Mucosa of descending colon (tissue), 3 donors: ENCODE measurements around the gene SAMD4A. TPM values are rescaled to one million over a fixed set of nuclear protein-coding genes. Genes with fewer than 3 reads are reported as not detected.

Experiments used
- ATAC-seq: fragments of 200-7000 bp; cut with Tn5 transposase; one replicate; pipeline ENCODE4 v1.9.1; 2020; ENCODE audit warnings: mild to moderate bottlenecking, moderate library complexity
- DNase-seq, 3 donors: peaks; one replicate each; pipeline ENCODE4 v3.0.0-alpha.2; 2020
- H3K36me3 ChIP-seq: fragments of 200-600 bp; one replicate; pipeline ENCODE4 v1.8.0; 2021; ENCODE audit warnings: low read depth, mild to moderate bottlenecking
- H3K4me1 ChIP-seq: fragments of 200-600 bp; one replicate; pipeline ENCODE4 v1.8.0; 2021; ENCODE audit warnings: low read depth, mild to moderate bottlenecking
- H3K4me3 ChIP-seq: fragments of 200-600 bp; one replicate; pipeline ENCODE4 v1.8.0; 2021; ENCODE audit warnings: mild to moderate bottlenecking
- H3K9me3 ChIP-seq: fragments of 200-600 bp; one replicate; pipeline ENCODE4 v1.8.0; 2021; ENCODE audit warnings: mild to moderate bottlenecking
- intact Hi-C, 2 donors: fragments of 100-400 bp; cut with DNase I in 1 of 2; cut with micrococcal nuclease in 1 of 2; formaldehyde crosslinking; loops; one replicate each; pipeline versions ENCODE4 v1.11.0 to v1.11.1; 2022; cut with DNase I, micrococcal nuclease
- total RNA-seq, 3 donors: library from RNA; stranded (reverse); fragmentation: NEBNext Ultra II Directional in 2 of 3; extraction: Animal tissue kit (Norgen Biotek cat#: 25700) in 2 of 3; gene quantifications; one replicate each; pipeline versions ENCODE4 v1.2.1 to v1.2.4, GENCODE V29; 2021 to 2023
- TF ChIP-seq, protein P1 (sequence below): fragments of 200-600 bp; IDR thresholded peaks from one replicate; pipeline ENCODE4 v1.8.0; 2022; ENCODE audit warnings: antibody characterized with exemption, mild to moderate bottlenecking
- donor health status: DM: no; HTN: no; CAD: no; lungs with moderate emphysema.
- donor health status: DM: no; HTN: no; CAD: no.
- donor health status: DM: no; HTN: yes; CAD: no.

The SAMD4A gene
- total RNA-seq, 3 donors from 2014 or later, result 14.7 to 82.1 (median 16.5) TPM

DNA sequence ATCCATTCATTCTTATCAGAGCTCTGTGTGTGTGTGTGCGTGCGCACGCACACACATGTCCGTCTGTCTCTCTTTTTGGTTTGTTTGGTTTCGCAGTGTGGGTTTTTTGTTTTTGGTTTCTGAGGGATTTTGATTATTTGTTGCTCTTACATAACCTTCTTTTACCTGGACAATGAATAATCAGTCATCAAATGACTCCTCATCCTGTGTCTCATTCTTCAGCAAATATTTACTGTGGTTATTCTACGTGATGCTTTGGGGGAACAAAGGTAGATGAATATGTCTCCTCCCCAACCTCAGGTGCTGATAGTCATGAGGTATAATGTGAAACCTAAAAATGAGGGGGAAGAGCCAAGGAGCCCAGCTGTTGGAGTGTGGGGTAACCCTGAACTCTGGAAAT, 92.4 kb downstream of the SAMD4A start:
- TF ChIP-seq, protein P1, sequence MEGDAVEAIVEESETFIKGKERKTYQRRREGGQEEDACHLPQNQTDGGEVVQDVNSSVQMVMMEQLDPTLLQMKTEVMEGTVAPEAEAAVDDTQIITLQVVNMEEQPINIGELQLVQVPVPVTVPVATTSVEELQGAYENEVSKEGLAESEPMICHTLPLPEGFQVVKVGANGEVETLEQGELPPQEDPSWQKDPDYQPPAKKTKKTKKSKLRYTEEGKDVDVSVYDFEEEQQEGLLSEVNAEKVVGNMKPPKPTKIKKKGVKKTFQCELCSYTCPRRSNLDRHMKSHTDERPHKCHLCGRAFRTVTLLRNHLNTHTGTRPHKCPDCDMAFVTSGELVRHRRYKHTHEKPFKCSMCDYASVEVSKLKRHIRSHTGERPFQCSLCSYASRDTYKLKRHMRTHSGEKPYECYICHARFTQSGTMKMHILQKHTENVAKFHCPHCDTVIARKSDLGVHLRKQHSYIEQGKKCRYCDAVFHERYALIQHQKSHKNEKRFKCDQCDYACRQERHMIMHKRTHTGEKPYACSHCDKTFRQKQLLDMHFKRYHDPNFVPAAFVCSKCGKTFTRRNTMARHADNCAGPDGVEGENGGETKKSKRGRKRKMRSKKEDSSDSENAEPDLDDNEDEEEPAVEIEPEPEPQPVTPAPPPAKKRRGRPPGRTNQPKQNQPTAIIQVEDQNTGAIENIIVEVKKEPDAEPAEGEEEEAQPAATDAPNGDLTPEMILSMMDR, result no peak
- intact Hi-C loops, result no loop called here
- ATAC-seq, result no peak
- Histone ChIP-seq H3K4me3 (no peak overlapping the region), H3K9me3 (no peaks in the 10 kb centered on the region), H3K4me1 (no peaks in the 10 kb centered on the region), H3K36me3 (no peaks in the 10 kb centered on the region)
- DNase-seq, result no peak

DNA sequence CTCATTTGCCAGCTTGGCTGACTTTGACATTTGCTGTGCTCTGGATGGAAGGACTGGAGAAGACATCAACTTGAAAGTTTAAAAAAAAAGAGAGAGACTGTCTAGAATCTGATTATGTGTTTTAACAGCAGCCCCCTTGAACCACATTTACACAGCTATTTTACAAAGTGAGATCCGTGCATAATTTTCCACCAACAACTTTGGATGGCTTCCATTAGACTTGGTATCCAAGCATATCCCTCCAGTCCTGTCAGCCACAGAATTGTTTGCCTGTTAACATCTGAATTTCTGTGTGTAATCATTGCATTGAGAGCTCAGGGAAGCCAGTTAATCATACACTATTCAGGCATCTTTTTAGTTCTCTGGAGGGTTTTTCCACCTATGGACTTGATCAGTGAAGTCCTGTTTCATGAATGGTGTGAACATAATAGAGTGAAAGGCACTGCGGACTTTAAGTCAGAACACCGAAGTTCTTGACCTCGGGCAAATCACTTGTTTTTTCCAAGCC, 93.7 kb downstream of the SAMD4A start:
- DNase-seq (no peak), ATAC-seq (no peak)
- no peak overlapping the region for H3K4me3 ChIP-seq
- TF ChIP-seq, protein P1, result no peak
- no peaks in the 10 kb centered on the region for H3K36me3 ChIP-seq
- intact Hi-C loops, result no loop called here
- H3K9me3 ChIP-seq, result no peaks in the 10 kb centered on the region
- H3K4me1 ChIP-seq, result no peaks in the 10 kb centered on the region

DNA sequence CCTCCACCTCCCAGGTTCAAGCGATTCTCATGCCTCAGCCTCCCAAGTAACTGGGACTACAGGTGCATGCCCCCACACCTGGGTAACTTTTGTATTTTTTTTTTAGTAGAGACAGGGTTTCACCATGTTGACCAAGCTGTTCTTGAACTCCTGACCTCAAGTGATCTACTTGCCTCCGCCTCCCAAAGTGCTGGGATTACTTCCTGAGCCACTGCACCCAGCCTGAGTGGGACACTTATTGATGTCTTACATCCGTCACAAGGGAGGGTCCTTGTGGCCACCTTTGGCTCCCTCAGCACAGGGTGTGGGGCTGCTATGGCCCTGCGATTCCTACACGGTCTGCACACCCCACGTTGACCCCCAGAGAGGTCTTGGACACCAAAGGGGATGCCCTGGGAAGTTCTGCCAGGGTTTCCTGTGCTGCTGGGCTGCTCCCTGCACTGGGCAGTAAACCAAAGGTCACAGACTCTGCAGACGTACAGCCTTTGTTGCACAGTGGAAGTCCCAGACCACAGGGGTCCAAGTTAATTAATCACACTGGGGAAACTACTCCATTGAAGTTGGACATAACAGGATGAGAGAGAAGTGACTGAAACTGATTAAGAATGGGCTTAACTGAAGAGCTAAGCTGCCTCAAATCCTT, 95.7 kb downstream of the SAMD4A start:
- TF ChIP-seq, protein P1, result no peak
- no peak for DNase-seq
- no peak overlapping the region for H3K4me3 ChIP-seq
- ATAC-seq, result no peak
- no peaks in the 10 kb centered on the region for H3K9me3 ChIP-seq
- no peaks in the 10 kb centered on the region for H3K36me3 ChIP-seq
- intact Hi-C loops, result no loop called here
- H3K4me1 ChIP-seq, result no peaks in the 10 kb centered on the region

DNA sequence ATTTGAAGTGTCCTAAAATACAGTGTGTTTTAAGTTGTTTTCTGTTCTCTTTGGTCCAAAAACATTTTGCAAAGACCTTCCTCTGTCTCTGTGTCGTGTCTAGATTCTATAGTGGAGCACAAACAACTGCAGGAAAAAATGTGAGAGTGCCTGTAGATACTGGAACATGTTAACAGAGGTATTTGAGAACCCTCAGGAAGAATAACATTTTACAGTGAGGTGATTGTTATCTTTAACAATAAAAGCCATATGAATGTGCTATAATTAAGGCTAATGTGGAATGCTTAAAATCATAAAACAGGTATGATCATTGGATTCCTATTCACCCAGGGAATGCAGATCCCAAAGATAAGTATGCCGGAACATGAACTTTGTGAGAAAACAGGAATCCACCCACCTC, 98.0 kb downstream of the SAMD4A start:
- no peaks in the 10 kb centered on the region for H3K9me3 ChIP-seq
- DNase-seq, result no peak
- TF ChIP-seq, protein P1, result no peak
- no peaks in the 10 kb centered on the region for H3K36me3 ChIP-seq
- intact Hi-C loops, result no loop called here
- H3K4me1 ChIP-seq, result no peaks in the 10 kb centered on the region
- no peak overlapping the region for H3K4me3 ChIP-seq
- no peak for ATAC-seq

DNA sequence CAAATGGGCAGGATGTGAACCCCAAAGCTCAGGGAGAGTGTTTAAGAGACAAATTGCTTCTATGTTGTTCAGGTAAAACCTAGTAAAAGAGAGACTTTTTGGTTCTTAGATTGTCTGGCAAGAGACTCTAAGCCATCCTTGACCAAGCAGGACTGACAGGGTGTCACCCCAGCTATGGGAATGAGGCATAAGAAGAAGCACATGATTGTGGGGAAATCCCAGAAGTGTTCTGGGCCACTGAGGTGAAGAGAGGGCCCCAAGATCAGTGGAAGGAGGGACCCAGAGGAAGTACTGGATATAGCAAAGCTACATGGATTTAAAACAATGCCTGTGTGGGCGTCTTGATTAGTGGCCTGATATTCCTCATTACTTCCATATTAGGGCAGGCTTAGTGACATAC, 99.0 kb downstream of the SAMD4A start:
- ATAC-seq, result no peak

More for the DNA sequence above, 99.0 kb downstream of the SAMD4A start:
- DNase-seq, result no peak
- TF ChIP-seq, protein P1, result no peak
- Histone ChIP-seq H3K9me3 (no peaks in the 10 kb centered on the region), H3K4me1 (no peaks in the 10 kb centered on the region), H3K36me3 (no peaks in the 10 kb centered on the region), H3K4me3 (no peak overlapping the region)
- intact Hi-C loops, result no loop called here
